ENCODE results near the gene KDM5B.
"Not testable (repeated sequence)": the region's sequence is repeated elsewhere in the genome, so short reads cannot be mapped to it uniquely, and the experiment has no call there.

KDM5B gene

DNA sequence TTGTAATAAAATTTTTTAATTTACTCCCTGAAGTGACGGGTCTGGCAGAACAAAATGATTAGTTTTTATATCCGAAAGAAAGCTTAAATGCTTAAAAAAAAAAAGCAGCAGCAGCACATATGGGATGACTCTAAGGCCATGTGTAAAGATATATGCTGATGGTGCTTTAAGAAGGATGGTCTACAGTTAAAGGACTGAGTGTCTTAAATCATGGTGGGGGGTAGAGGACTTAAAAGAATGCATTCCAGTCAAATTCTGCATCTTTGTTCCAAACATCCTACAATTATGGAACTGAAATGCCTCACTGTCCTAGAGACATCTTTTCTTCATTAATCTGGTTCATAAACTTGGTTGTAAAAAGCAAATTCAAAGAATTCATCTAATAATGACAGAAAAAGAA is 7.0 kb downstream of the KDM5B start:
- DNase-seq (ENCODE audit: low read depth), result no peak
- no peak overlapping the region for H3K4me3 ChIP-seq (ENCODE audit: low read depth, low read length)
- TF ChIP-seq CTCF (IDR thresholded peaks at IDR 0.05; ENCODE audit: low read depth, low read length, missing control alignments), result no peak

GRCh38 chr1:202800742-202801141 is 7.5 kb downstream of the KDM5B start:
- no peak for TF ChIP-seq CTCF (IDR thresholded peaks at IDR 0.05; ENCODE audit: low read depth, low read length, missing control alignments)
- H3K4me3 ChIP-seq (ENCODE audit: low read depth, low read length), result no peak overlapping the region
- DNase-seq (ENCODE audit: low read depth), result no peak

GRCh38 chr1:202798792-202799331 is 9.4 kb downstream of the KDM5B start:
- no peak overlapping the region for H3K4me3 ChIP-seq (ENCODE audit: low read depth, low read length)
- no peak for TF ChIP-seq CTCF (IDR thresholded peaks at IDR 0.05; ENCODE audit: low read depth, low read length, missing control alignments)
- DNase-seq (ENCODE audit: low read depth), result no peak

DNA sequence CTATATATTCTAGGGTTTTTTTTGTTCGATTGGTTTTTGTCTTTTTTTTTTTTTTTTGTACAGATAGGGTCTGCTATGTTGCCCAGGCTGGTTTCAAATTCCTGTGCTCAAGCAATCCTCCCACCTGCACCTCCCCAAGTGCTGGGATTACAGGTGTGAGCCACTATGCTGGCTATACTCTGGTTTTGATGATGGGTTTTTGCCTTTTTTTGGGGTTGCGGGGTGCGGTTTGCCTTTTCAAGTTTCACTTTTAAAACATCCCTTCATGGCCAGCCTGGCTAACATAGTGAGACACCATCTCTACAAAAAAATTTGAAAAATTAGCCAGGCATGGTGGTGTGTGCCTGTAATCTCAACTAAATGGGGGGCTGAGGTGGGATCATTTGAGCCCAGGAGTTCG is 10.0 kb downstream of the KDM5B start:
- DNase-seq (ENCODE audit: low read depth), result no peak
- TF ChIP-seq CTCF (IDR thresholded peaks at IDR 0.05; ENCODE audit: low read depth, low read length, missing control alignments), result no peak
- no peak overlapping the region for H3K4me3 ChIP-seq (ENCODE audit: low read depth, low read length)

DNA sequence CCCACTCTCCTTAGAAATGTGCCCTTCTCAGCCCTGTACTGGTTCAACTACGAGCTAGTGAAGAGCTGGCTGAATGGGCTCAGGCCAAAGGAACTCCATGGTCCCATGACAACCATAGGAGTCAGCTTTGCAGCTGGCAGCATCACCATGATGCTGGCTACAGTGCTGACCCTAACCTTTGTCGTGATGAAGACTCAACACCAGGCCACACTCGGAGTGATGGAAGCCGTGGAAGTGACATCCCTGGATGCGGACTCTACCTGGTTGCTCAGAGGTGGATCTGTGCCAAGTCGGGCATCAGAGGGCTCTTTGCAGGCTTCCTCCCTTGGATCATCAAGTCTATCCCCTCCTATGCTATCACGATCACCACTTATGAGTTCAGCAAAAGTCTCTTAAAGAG is 11.6 kb downstream of the KDM5B start:
- no peak for DNase-seq (ENCODE audit: low read depth)
- no peak overlapping the region for H3K4me3 ChIP-seq (ENCODE audit: low read depth, low read length)
- no peak for TF ChIP-seq CTCF (IDR thresholded peaks at IDR 0.05; ENCODE audit: low read depth, low read length, missing control alignments)

DNA sequence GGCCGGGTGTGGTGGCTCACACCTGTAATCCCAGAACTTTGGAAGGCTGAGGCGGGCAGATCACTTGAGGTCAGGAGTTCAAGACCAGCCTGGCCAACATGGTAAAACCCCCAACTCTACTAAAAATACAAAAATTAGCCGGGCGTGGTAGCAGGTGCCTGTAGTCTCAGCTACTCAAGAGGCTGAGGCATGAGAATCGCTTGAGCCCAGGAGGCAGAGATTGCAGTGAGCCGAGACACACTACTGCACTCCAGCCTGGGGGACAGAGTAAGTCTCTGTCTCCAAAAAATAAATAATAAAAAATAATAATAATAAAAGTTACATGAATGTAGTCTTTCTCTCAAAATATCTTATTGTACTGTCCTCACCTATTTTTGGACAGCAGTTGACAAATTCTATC is 13.3 kb downstream of the KDM5B start:
- not testable (repeated sequence) for DNase-seq (ENCODE audit: low read depth)

DNA sequence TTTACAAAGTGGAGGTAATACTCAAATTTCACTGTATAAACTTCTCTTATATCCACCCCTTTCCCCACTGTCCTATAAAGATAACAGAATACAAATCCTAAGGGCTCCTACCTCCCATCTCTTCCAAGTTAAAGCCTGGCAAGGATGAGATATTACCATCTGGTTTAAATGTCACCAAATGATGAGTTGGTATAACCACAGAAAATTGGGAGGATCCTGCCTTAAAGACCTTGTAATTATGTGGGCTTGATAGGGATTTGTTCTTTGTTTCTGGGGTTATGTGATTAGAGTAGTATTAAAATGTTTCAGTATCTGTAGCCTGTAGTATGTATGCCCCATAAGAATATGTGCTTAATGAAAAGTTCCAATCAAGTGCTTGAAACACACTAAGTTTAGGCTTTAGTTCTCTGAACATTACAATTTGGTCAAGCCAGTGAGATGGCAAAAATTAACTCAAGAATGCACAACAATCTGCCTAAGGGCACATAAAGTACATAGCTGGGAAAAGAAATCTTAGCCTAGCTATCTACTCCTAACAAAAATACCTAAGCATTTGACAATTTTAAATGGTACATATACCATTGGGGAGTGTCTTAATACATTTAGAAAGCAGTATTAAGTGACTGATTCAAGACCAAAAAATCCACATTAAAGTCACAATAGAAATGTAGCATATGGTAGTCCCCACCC is 14.0 kb downstream of the KDM5B start:
- TF ChIP-seq CTCF (IDR thresholded peaks at IDR 0.05; ENCODE audit: low read depth, low read length, missing control alignments), result no peak
- H3K4me3 ChIP-seq (ENCODE audit: low read depth, low read length), result no peak overlapping the region
- DNase-seq (ENCODE audit: low read depth), result no peak

More for the DNA sequence above, 13.3 kb downstream of the KDM5B start:
- H3K4me3 ChIP-seq (ENCODE audit: low read depth, low read length), result not testable (repeated sequence)
